GM18951 (cell line): ENCODE results near the gene RGS6.
"Not testable (repeated sequence)": the region's sequence is repeated elsewhere in the genome, so short reads cannot be mapped to it uniquely, and the experiment has no call there.

Experiments
- POLR2A ChIP-seq: IDR thresholded peaks from 4 replicates; pipeline ENCODE4 v1.6.1; 2011; ENCODE audit warnings: mild to moderate bottlenecking; ENCODE audit not compliant: insufficient read length, insufficient read depth; ENCODE audit errors: extremely low read depth
- in situ Hi-C: fragments of 300-500 bp; cut with MboI; formaldehyde crosslinking; loops from one replicate; pipeline ENCODE4 v1.12.0; 2022; ENCODE audit warnings: low sequenced_read_pairs, mixed read lengths, inconsistent platforms; ENCODE audit not compliant: unreplicated experiment

The RGS6 gene

GRCh38 chr14:71932229-71932981 lies at the start of gene RGS6:
TSS of gene RGS6 (plus strand) at chr14:71932429.
- in situ Hi-C loops: no loop called here
- no peak for TF ChIP-seq POLR2A

- in situ Hi-C loops: no loop called here
These were observed 49.1 kb upstream of the RGS6 start for GRCh38 chr14:71883094-71883493.

GRCh38 chr14:71885301-71885700 lies 46.9 kb upstream of the RGS6 start:
- in situ Hi-C loops: no loop called here

More at GRCh38 chr14:71883094-71883493, 49.1 kb upstream of the RGS6 start:
- TF ChIP-seq POLR2A: no peak

GRCh38 chr14:71887802-71888201 lies 44.4 kb upstream of the RGS6 start:
- in situ Hi-C loops: not testable (repeated sequence)

More at GRCh38 chr14:71885301-71885700, 46.9 kb upstream of the RGS6 start:
- no peak for TF ChIP-seq POLR2A

GRCh38 chr14:71890541-71890940 lies 41.7 kb upstream of the RGS6 start:
- in situ Hi-C loops: no loop called here

GRCh38 chr14:71891185-71891584 lies 41.0 kb upstream of the RGS6 start:
- in situ Hi-C loops: no loop called here

More at GRCh38 chr14:71890541-71890940, 41.7 kb upstream of the RGS6 start:
- no peak for TF ChIP-seq POLR2A

GRCh38 chr14:71891970-71892369 lies 40.3 kb upstream of the RGS6 start:
- in situ Hi-C loops: no loop called here
- TF ChIP-seq POLR2A: no peak

More at GRCh38 chr14:71891185-71891584, 41.0 kb upstream of the RGS6 start:
- no peak for TF ChIP-seq POLR2A

- TF ChIP-seq POLR2A: no peak
- in situ Hi-C loops: no loop called here
These were observed 27.2 kb upstream of the RGS6 start for GRCh38 chr14:71905031-71905430.

GRCh38 chr14:71905860-71906259 lies 26.4 kb upstream of the RGS6 start:
- no peak for TF ChIP-seq POLR2A
- in situ Hi-C loops: no loop called here

GRCh38 chr14:71907793-71908515 lies 24.3 kb upstream of the RGS6 start:
- TF ChIP-seq POLR2A: no peak
- in situ Hi-C loops: no loop called here

GRCh38 chr14:71911669-71912068 lies 20.6 kb upstream of the RGS6 start:
- in situ Hi-C loops: no loop called here
- no peak for TF ChIP-seq POLR2A

GRCh38 chr14:71913342-71913741 lies 18.9 kb upstream of the RGS6 start:
- in situ Hi-C loops: no loop called here
- TF ChIP-seq POLR2A: no peak

GRCh38 chr14:71918955-71919354 lies 13.3 kb upstream of the RGS6 start:
- no peak for TF ChIP-seq POLR2A

GRCh38 chr14:71923513-71923912 lies 8.7 kb upstream of the RGS6 start:
- no peak for TF ChIP-seq POLR2A
- in situ Hi-C loops: no loop called here

More at GRCh38 chr14:71918955-71919354, 13.3 kb upstream of the RGS6 start:
- in situ Hi-C loops: no loop called here
